Measurements from ENCODE around the gene URI1.

The URI1 gene

GRCh38 chr19:30049226-30049625 is 107.2 kb downstream of the URI1 start:
- H3K9ac ChIP-seq (ENCODE audit: low read depth, low read length, poor library complexity), result no peak overlapping the region
- peaks cover 8 to 11% of the 10 kb centered on the region in 2 donors for H3K4me1 ChIP-seq (ENCODE audit: control insufficient read depth in 2 of 2, insufficient read depth in 1 of 2, low read depth in 1 of 2, low read length in 2 of 2)
- H3K4me3 ChIP-seq (ENCODE audit: low read length in 2 of 2), result no peak overlapping the region
- H3K9me3 ChIP-seq (replicated peaks in 1 of 2; ENCODE audit: control insufficient read depth in 2 of 2, insufficient read depth in 1 of 2, low read depth in 1 of 2, low read length in 2 of 2), result peaks cover 0 to 2% of the 10 kb centered on the region in 2 donors
- no peak overlapping the region for H4K8ac ChIP-seq (ENCODE audit: low read depth, low read length)
- no peaks in the 10 kb centered on the region for H3K27me3 ChIP-seq (ENCODE audit: control insufficient read depth in 3 of 3, insufficient read depth in 3 of 3, low read depth in 1 of 3, low read length in 3 of 3)
- no peak overlapping the region for H2BK15ac ChIP-seq (ENCODE audit: low read length)
- no peak overlapping the region for H3K14ac ChIP-seq (ENCODE audit: low read length)
- no peak for DNase-seq (ENCODE audit: low spot score)
- H2BK12ac ChIP-seq (ENCODE audit: low read length), result no peak overlapping the region
- no peak overlapping the region for H4K91ac ChIP-seq (ENCODE audit: low read depth, low read length, poor library complexity)
- H2AK5ac ChIP-seq (ENCODE audit: low read depth, low read length), result no peak overlapping the region
- H2BK5ac ChIP-seq (ENCODE audit: low read length), result no peak overlapping the region
- no peaks in the 10 kb centered on the region for H3K79me1 ChIP-seq (ENCODE audit: low read depth, low read length)
- H3K4ac ChIP-seq (ENCODE audit: low read length), result no peak overlapping the region
- no peak overlapping the region for H3K27ac ChIP-seq (replicated peaks; ENCODE audit: low read length)
- H2BK120ac ChIP-seq (ENCODE audit: low read depth, low read length), result no peak overlapping the region
- no peak overlapping the region for H3K23ac ChIP-seq (ENCODE audit: low read depth, low read length, poor library complexity)
- no peak overlapping the region for H2AFZ ChIP-seq (ENCODE audit: low read length)
- no peak overlapping the region for H3K4me2 ChIP-seq (ENCODE audit: insufficient read depth, low read length, poor library complexity, severe bottlenecking)
- no CpG with 5 or more reads among the region's 4 CpGs for WGBS, 2 donors (ENCODE audit: extremely low coverage in 2 of 2, insufficient read length in 2 of 2, insufficient replicate concordance in 1 of 2)
- H3K36me3 ChIP-seq (replicated peaks in 1 of 2; ENCODE audit: control insufficient read depth in 2 of 2, insufficient read depth in 2 of 2, low read length in 2 of 2), result peaks cover 2 to 4% of the 10 kb centered on the region in 2 donors
- H3K18ac ChIP-seq (ENCODE audit: low read length), result no peak overlapping the region

- WGBS, 2 donors (ENCODE audit: extremely low coverage in 2 of 2, insufficient read length in 2 of 2, insufficient replicate concordance in 1 of 2), result no CpG with 5 or more reads among the region's 13 CpGs
- no peak overlapping the region for H3K27ac ChIP-seq (replicated peaks; ENCODE audit: low read length)
- no peak for DNase-seq (ENCODE audit: low spot score)
Measured at GRCh38 chr19:30049846-30050667, 108.0 kb downstream of the URI1 start.

GRCh38 chr19:30052122-30053075 is 110.4 kb downstream of the URI1 start:
- no peak overlapping the region for H2BK15ac ChIP-seq (ENCODE audit: low read length)
- WGBS, 2 donors (ENCODE audit: extremely low coverage in 2 of 2, insufficient read length in 2 of 2, insufficient replicate concordance in 1 of 2), result no CpG with 5 or more reads among the region's 18 CpGs

More at GRCh38 chr19:30049846-30050667, 108.0 kb downstream of the URI1 start:
- Histone ChIP-seq H4K91ac (ENCODE audit: low read depth, low read length, poor library complexity) (no peak overlapping the region), H3K23ac (ENCODE audit: low read depth, low read length, poor library complexity) (no peak overlapping the region), H3K14ac (ENCODE audit: low read length) (no peak overlapping the region), H3K27me3 (ENCODE audit: control insufficient read depth in 3 of 3, insufficient read depth in 3 of 3, low read depth in 1 of 3, low read length in 3 of 3) (no peaks in the 10 kb centered on the region), H3K4ac (ENCODE audit: low read length) (no peak overlapping the region), H3K4me3 (ENCODE audit: low read length in 2 of 2) (no peak overlapping the region), H4K8ac (ENCODE audit: low read depth, low read length) (no peak overlapping the region), H3K4me1 (ENCODE audit: control insufficient read depth in 2 of 2, insufficient read depth in 1 of 2, low read depth in 1 of 2, low read length in 2 of 2) (peaks cover 8 to 11% of the 10 kb centered on the region in 2 donors), H2AK5ac (ENCODE audit: low read depth, low read length) (no peak overlapping the region), H3K9ac (ENCODE audit: low read depth, low read length, poor library complexity) (no peak overlapping the region), H3K79me1 (ENCODE audit: low read depth, low read length) (no peaks in the 10 kb centered on the region), H2BK15ac (ENCODE audit: low read length) (no peak overlapping the region), H2BK120ac (ENCODE audit: low read depth, low read length) (no peak overlapping the region), H2BK5ac (ENCODE audit: low read length) (no peak overlapping the region), H3K36me3 (replicated peaks in 1 of 2; ENCODE audit: control insufficient read depth in 2 of 2, insufficient read depth in 2 of 2, low read length in 2 of 2) (peaks cover 2 to 4% of the 10 kb centered on the region in 2 donors), H3K18ac (ENCODE audit: low read length) (no peak overlapping the region), H2AFZ (ENCODE audit: low read length) (no peak overlapping the region), H3K9me3 (replicated peaks in 1 of 2; ENCODE audit: control insufficient read depth in 2 of 2, insufficient read depth in 1 of 2, low read depth in 1 of 2, low read length in 2 of 2) (peaks cover 0 to 2% of the 10 kb centered on the region in 2 donors), H3K4me2 (ENCODE audit: insufficient read depth, low read length, poor library complexity, severe bottlenecking) (no peak overlapping the region), H2BK12ac (ENCODE audit: low read length) (no peak overlapping the region)

GRCh38 chr19:30053558-30053957 is 111.5 kb downstream of the URI1 start:
- H4K91ac ChIP-seq (ENCODE audit: low read depth, low read length, poor library complexity), result no peak overlapping the region
- H2BK12ac ChIP-seq (ENCODE audit: low read length), result no peak overlapping the region
- H2AK5ac ChIP-seq (ENCODE audit: low read depth, low read length), result peak overlapping the region; percentile 43
- no peak for DNase-seq (ENCODE audit: low spot score)
- H2BK120ac ChIP-seq (ENCODE audit: low read depth, low read length), result no peak overlapping the region
- H3K36me3 ChIP-seq (replicated peaks in 1 of 2; ENCODE audit: control insufficient read depth in 2 of 2, insufficient read depth in 2 of 2, low read length in 2 of 2), result no peaks in the 10 kb centered on the region
- H2BK15ac ChIP-seq (ENCODE audit: low read length), result no peak overlapping the region
- peaks cover 0 to 4% of the 10 kb centered on the region in 2 donors for H3K9me3 ChIP-seq (replicated peaks in 1 of 2; ENCODE audit: control insufficient read depth in 2 of 2, insufficient read depth in 1 of 2, low read depth in 1 of 2, low read length in 2 of 2)
- H3K27ac ChIP-seq (replicated peaks; ENCODE audit: low read length), result no peak overlapping the region
- H4K8ac ChIP-seq (ENCODE audit: low read depth, low read length), result peak overlapping the region; percentile 43
- no peak overlapping the region for H3K23ac ChIP-seq (ENCODE audit: low read depth, low read length, poor library complexity)
- no peak overlapping the region for H2AFZ ChIP-seq (ENCODE audit: low read length)
- no peak overlapping the region for H3K4me3 ChIP-seq (ENCODE audit: low read length in 2 of 2)
- no peaks in the 10 kb centered on the region for H3K27me3 ChIP-seq (ENCODE audit: control insufficient read depth in 3 of 3, insufficient read depth in 3 of 3, low read depth in 1 of 3, low read length in 3 of 3)
- H3K4ac ChIP-seq (ENCODE audit: low read length), result no peak overlapping the region
- H3K4me1 ChIP-seq (ENCODE audit: control insufficient read depth in 2 of 2, insufficient read depth in 1 of 2, low read depth in 1 of 2, low read length in 2 of 2), result peaks cover 4 to 10% of the 10 kb centered on the region in 2 donors
- no peak overlapping the region for H2BK5ac ChIP-seq (ENCODE audit: low read length)
- no peak overlapping the region for H3K4me2 ChIP-seq (ENCODE audit: insufficient read depth, low read length, poor library complexity, severe bottlenecking)
- peak overlapping the region; percentile 71 for H3K14ac ChIP-seq (ENCODE audit: low read length)
- no peaks in the 10 kb centered on the region for H3K79me1 ChIP-seq (ENCODE audit: low read depth, low read length)
- no CpG with 5 or more reads among the region's 18 CpGs for WGBS, 2 donors (ENCODE audit: extremely low coverage in 2 of 2, insufficient read length in 2 of 2, insufficient replicate concordance in 1 of 2)
- H3K9ac ChIP-seq (ENCODE audit: low read depth, low read length, poor library complexity), result no peak overlapping the region
- peak overlapping the region; percentile 64 for H3K18ac ChIP-seq (ENCODE audit: low read length)

More at GRCh38 chr19:30052122-30053075, 110.4 kb downstream of the URI1 start:
- no peak overlapping the region for H3K27ac ChIP-seq (replicated peaks; ENCODE audit: low read length)
- no peak overlapping the region for H3K23ac ChIP-seq (ENCODE audit: low read depth, low read length, poor library complexity)
- no peak overlapping the region for H2BK12ac ChIP-seq (ENCODE audit: low read length)
- H3K9ac ChIP-seq (ENCODE audit: low read depth, low read length, poor library complexity), result no peak overlapping the region
- no peak overlapping the region for H3K18ac ChIP-seq (ENCODE audit: low read length)
- peaks cover 0 to 3% of the 10 kb centered on the region in 2 donors for H3K36me3 ChIP-seq (replicated peaks in 1 of 2; ENCODE audit: control insufficient read depth in 2 of 2, insufficient read depth in 2 of 2, low read length in 2 of 2)
- H3K4me1 ChIP-seq (ENCODE audit: control insufficient read depth in 2 of 2, insufficient read depth in 1 of 2, low read depth in 1 of 2, low read length in 2 of 2), result peaks cover 4 to 8% of the 10 kb centered on the region in 2 donors
- H2BK5ac ChIP-seq (ENCODE audit: low read length), result no peak overlapping the region
- H3K14ac ChIP-seq (ENCODE audit: low read length), result no peak overlapping the region
- no peak overlapping the region for H2AK5ac ChIP-seq (ENCODE audit: low read depth, low read length)
- no peak for DNase-seq (ENCODE audit: low spot score)
- H4K91ac ChIP-seq (ENCODE audit: low read depth, low read length, poor library complexity), result no peak overlapping the region
- H4K8ac ChIP-seq (ENCODE audit: low read depth, low read length), result no peak overlapping the region
- no peak overlapping the region for H3K4ac ChIP-seq (ENCODE audit: low read length)
- H3K9me3 ChIP-seq (replicated peaks in 1 of 2; ENCODE audit: control insufficient read depth in 2 of 2, insufficient read depth in 1 of 2, low read depth in 1 of 2, low read length in 2 of 2), result peaks cover under 1 to 4% of the 10 kb centered on the region in 2 donors
- no peak overlapping the region for H2AFZ ChIP-seq (ENCODE audit: low read length)
- no peaks in the 10 kb centered on the region for H3K27me3 ChIP-seq (ENCODE audit: control insufficient read depth in 3 of 3, insufficient read depth in 3 of 3, low read depth in 1 of 3, low read length in 3 of 3)
- H2BK120ac ChIP-seq (ENCODE audit: low read depth, low read length), result no peak overlapping the region
- no peak overlapping the region for H3K4me3 ChIP-seq (ENCODE audit: low read length in 2 of 2)
- H3K79me1 ChIP-seq (ENCODE audit: low read depth, low read length), result no peaks in the 10 kb centered on the region
- H3K4me2 ChIP-seq (ENCODE audit: insufficient read depth, low read length, poor library complexity, severe bottlenecking), result no peak overlapping the region

Data from neuronal stem cell (in vitro differentiated cells).